SK-N-SH treated with all-trans-retinoic acid at 6 μM for 48 hours (cell line): ENCODE data around the gene PDLIM4.

Source experiments
- ATAC-seq: fragments of 200-7000 bp; cut with Tn5 transposase; 3 replicates; pipeline ENCODE4 v1.9.1; 2020; ENCODE audit warnings: mild to moderate bottlenecking, moderate library complexity
- ARNTL ChIP-seq: fragments of 450-650 bp; formaldehyde crosslinking; IDR thresholded peaks from 2 replicates; pipeline ENCODE4 v1.5.0; 2020; ENCODE audit warnings: low read depth, mild to moderate bottlenecking, moderate library complexity, borderline replicate concordance
- CREB5 ChIP-seq: fragments of 250-450 bp; sonication (Bioruptor Pico); IDR thresholded peaks from 2 replicates; pipeline ENCODE4 v1.5.1; 2020; ENCODE audit warnings: low read depth, mild to moderate bottlenecking, moderate library complexity
- CSRNP3 ChIP-seq: fragments of 250-450 bp; sonication (Bioruptor Pico); IDR thresholded peaks from 2 replicates; pipeline ENCODE4 v1.5.1; 2021; ENCODE audit warnings: mild to moderate bottlenecking, moderate library complexity
- GLIS3 ChIP-seq: fragments of 250-450 bp; sonication (Bioruptor Pico); IDR thresholded peaks from 2 replicates; pipeline ENCODE4 v1.5.0; 2020; ENCODE audit warnings: mild to moderate bottlenecking, moderate library complexity
- ISL1 ChIP-seq: fragments of 250-450 bp; sonication (Bioruptor Pico); IDR thresholded peaks from 2 replicates; pipeline ENCODE4 v2.1.2; 2022; ENCODE audit warnings: mild to moderate bottlenecking, moderate library complexity
- OSR1 ChIP-seq: fragments of 250-450 bp; sonication (Bioruptor Pico); IDR thresholded peaks from 2 replicates; pipeline ENCODE4 v1.8.0; 2022; ENCODE audit warnings: moderate library complexity, mild to moderate bottlenecking, inconsistent platforms
- POU6F1 ChIP-seq: fragments of 250-450 bp; sonication (Bioruptor Pico); IDR thresholded peaks from 2 replicates; pipeline ENCODE4 v1.8.0; 2021; ENCODE audit warnings: low read depth, mild to moderate bottlenecking, moderate library complexity, borderline replicate concordance
- RARB ChIP-seq: fragments of 250-450 bp; sonication (Bioruptor Pico); IDR thresholded peaks from 2 replicates; pipeline ENCODE4 v1.8.0; 2021; ENCODE audit warnings: mild to moderate bottlenecking, moderate library complexity
- SNAI2 ChIP-seq: fragments of 250-450 bp; sonication (Bioruptor Pico); IDR thresholded peaks from 2 replicates; pipeline ENCODE4 v1.5.0; 2020; ENCODE audit warnings: mild to moderate bottlenecking, moderate library complexity
- TCF4 ChIP-seq: fragments of 250-450 bp; sonication (Bioruptor Pico); IDR thresholded peaks from 2 replicates; pipeline ENCODE4 v1.8.0; 2021; ENCODE audit warnings: mild to moderate bottlenecking, moderate library complexity, borderline replicate concordance
- TOX ChIP-seq: fragments of 250-450 bp; sonication (Bioruptor Pico); IDR thresholded peaks from 2 replicates; pipeline ENCODE4 v1.8.0; 2021; ENCODE audit warnings: mild to moderate bottlenecking, moderate library complexity, borderline replicate concordance
- TSHZ2 ChIP-seq: fragments of 250-450 bp; sonication (Bioruptor Pico); IDR thresholded peaks from 2 replicates; pipeline ENCODE4 v1.5.0; 2020; ENCODE audit warnings: mild to moderate bottlenecking, moderate library complexity
- ZC3H10 ChIP-seq: fragments of 250-450 bp; sonication (Bioruptor Pico); IDR thresholded peaks from 2 replicates; pipeline ENCODE4 v1.5.1; 2021; ENCODE audit warnings: mild to moderate bottlenecking, moderate library complexity
- ZFP30 ChIP-seq: fragments of 450-650 bp; formaldehyde crosslinking; IDR thresholded peaks from 2 replicates; pipeline ENCODE4 v1.5.0; 2022; ENCODE audit warnings: mild to moderate bottlenecking, moderate library complexity
- ZNF70 ChIP-seq: fragments of 450-650 bp; formaldehyde crosslinking; IDR thresholded peaks from 2 replicates; pipeline ENCODE4 v1.5.0; 2020; ENCODE audit warnings: mild to moderate bottlenecking, moderate library complexity
- ZNF8 ChIP-seq: fragments of 450-650 bp; formaldehyde crosslinking; IDR thresholded peaks from 2 replicates; pipeline ENCODE4 v1.5.0; 2020; ENCODE audit warnings: mild to moderate bottlenecking, moderate library complexity

PDLIM4 gene

GRCh38 chr5:132271251-132272246, 14.1 kb downstream of the PDLIM4 start (continued):
- TF ChIP-seq TSHZ2 (CRISPR knock-in tag) = no peak
- TF ChIP-seq ZC3H10 (CRISPR knock-in tag) = no peak
- TF ChIP-seq GLIS3 = no peak

GRCh38 chr5:132272311-132273210, 15.1 kb downstream of the PDLIM4 start:
- TF ChIP-seq ZNF70 (CRISPR knock-in tag) (no peak), TOX (no peak), OSR1 (CRISPR knock-in tag) (no peak), ZC3H10 (CRISPR knock-in tag) (no peak), CREB5 (CRISPR knock-in tag) (no peak), ZFP30 (CRISPR knock-in tag) (no peak), CSRNP3 (CRISPR knock-in tag) (no peak), SNAI2 (no peak), POU6F1 (CRISPR knock-in tag) (no peak), ARNTL (no peak), RARB (no peak), ZNF8 (no peak), ISL1 (CRISPR knock-in tag) (no peak), TSHZ2 (CRISPR knock-in tag) (no peak)
- TF ChIP-seq, all 23 proteins: peak for 0
- ATAC-seq = peak; percentile 34

- no peak for ATAC-seq
- TF ChIP-seq CSRNP3 (CRISPR knock-in tag) (no peak), TSHZ2 (CRISPR knock-in tag) (no peak), TCF4 (CRISPR knock-in tag) (no peak)
Observed at GRCh38 chr5:132273631-132274030, 16.1 kb downstream of the PDLIM4 start.
